ENCODE results near the gene EXOC5.

- TF ChIP-seq NR2C2 (CRISPR knock-in tag; IDR thresholded peaks at IDR 0.05) (no peak), ZNF263 (CRISPR knock-in tag; IDR thresholded peaks at IDR 0.05; ENCODE audit: low read depth) (no peak), CTCF (IDR thresholded peaks at IDR 0.05) (no peak), FOXK1 (CRISPR knock-in tag; IDR thresholded peaks at IDR 0.05) (no peak), ZNF317 (CRISPR knock-in tag; IDR thresholded peaks at IDR 0.05; ENCODE audit: borderline replicate concordance, low read depth) (no peak), TCF7 (CRISPR knock-in tag; IDR thresholded peaks at IDR 0.05; ENCODE audit: low read depth) (no peak), ZBTB21 (CRISPR knock-in tag; IDR thresholded peaks at IDR 0.05; ENCODE audit: borderline replicate concordance) (no peak), ZNF232 (CRISPR knock-in tag; IDR thresholded peaks at IDR 0.05) (no peak)
These were observed 7.1 kb downstream of the EXOC5 start for GRCh38 chr14:57261604-57262003.
